ENCODE measurements around the gene RUFY3. TPM values are rescaled to one million over a fixed set of nuclear protein-coding genes. Genes with fewer than 3 reads are reported as not detected.

The RUFY3 gene
- total RNA-seq, 1 donor from 2014 or later: 22.9 TPM

GRCh38 chr4:70788733-70789132, 67.0 kb downstream of the RUFY3 start:
- no peak for TF ChIP-seq CTCF (conservative IDR thresholded peaks at IDR 0.05; ENCODE audit: low read depth, low read length)
- H3K4me3 ChIP-seq (ENCODE audit: low read depth, low read length): no peak overlapping the region
- DNase-seq (ENCODE audit: low read depth): no peak

DNA sequence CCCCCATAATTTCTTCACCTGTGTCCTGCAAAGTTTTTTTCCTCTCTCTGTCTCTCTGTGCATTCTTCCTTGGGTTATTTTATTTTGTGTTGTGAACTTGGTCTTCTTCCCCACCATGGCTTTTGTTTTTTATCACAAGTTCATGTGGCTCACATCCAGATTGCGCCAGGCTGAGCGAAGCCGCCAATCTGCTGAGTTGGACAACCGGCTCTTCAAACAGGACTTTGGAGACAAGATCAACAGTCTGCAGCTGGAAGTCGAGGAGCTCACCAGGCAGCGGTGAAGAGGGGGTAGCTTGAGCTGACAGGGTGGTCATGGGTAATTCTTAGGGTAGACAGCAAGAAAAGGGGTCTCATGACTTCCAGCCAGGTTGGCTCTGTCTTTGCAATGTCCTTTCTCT, 71.9 kb downstream of the RUFY3 start:
- no peak for TF ChIP-seq CTCF (conservative IDR thresholded peaks at IDR 0.05; ENCODE audit: low read depth, low read length)
- DNase-seq (ENCODE audit: low read depth): no peak
- no peak overlapping the region for H3K4me3 ChIP-seq (ENCODE audit: low read depth, low read length)

- H3K4me3 ChIP-seq (ENCODE audit: low read depth, low read length): no peak overlapping the region
- DNase-seq (ENCODE audit: low read depth): no peak
- no peak for TF ChIP-seq CTCF (conservative IDR thresholded peaks at IDR 0.05; ENCODE audit: low read depth, low read length)
Observed at GRCh38 chr4:70801265-70801809, 79.6 kb downstream of the RUFY3 start.

DNA sequence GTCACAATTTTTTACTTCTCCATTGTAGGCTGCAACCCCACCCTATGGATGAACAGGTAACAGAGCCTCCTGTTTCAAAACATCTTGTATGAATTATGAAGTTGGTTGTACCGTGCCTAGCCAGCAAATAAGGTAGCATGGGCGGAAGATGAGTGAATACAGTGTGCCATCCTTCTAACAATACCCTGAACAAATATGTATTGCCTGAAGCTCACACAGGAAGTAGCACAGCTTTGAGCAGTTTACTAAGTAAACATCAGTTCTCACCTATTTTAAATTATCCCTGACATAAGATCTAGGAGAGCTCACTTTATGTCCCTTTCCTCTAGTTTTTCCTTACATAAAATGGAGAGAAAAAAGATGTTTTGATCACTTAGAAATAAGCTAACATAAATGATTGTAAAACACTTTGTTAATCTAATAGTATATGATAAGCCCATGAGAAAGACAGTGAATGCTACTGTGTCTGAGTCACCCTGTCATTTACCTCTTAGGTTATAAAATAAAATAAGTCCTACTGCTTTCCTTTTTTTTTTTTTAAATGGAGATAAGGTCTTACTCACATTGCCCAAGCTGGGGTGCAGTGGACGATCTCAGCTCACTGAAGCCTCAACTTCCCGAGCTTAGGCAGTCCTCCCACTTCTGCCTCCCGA, 81.3 kb downstream of the RUFY3 start:
- TF ChIP-seq CTCF (conservative IDR thresholded peaks at IDR 0.05; ENCODE audit: low read depth, low read length): no peak
- DNase-seq (ENCODE audit: low read depth): no peak
- no peak overlapping the region for H3K4me3 ChIP-seq (ENCODE audit: low read depth, low read length)

- H3K4me3 ChIP-seq (ENCODE audit: low read depth, low read length): no peak overlapping the region
- no peak for TF ChIP-seq CTCF (conservative IDR thresholded peaks at IDR 0.05; ENCODE audit: low read depth, low read length)
- no peak for DNase-seq (ENCODE audit: low read depth)
Observed at GRCh38 chr4:70808151-70808550, 86.4 kb downstream of the RUFY3 start.

DNA sequence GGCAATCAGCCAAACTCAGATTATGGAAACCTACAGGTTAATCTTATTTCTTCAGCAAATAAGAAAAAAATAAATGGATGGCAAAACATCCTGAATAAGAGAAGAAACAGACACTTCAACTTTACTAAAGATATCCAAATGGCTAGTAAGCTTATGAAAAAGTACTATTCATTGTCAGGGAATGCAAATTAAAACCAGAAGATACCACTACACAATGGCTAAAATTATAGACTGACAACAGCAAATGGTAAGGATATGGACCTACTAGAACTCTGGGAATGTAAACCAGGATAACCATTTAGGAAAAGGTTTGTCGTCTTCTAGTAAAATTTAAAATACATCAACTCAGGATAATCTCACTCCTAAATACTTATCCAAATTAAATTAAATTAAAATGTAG, 93.6 kb downstream of the RUFY3 start:
- no peak overlapping the region for H3K4me3 ChIP-seq (ENCODE audit: low read depth, low read length)
- TF ChIP-seq CTCF (conservative IDR thresholded peaks at IDR 0.05; ENCODE audit: low read depth, low read length): no peak
- DNase-seq (ENCODE audit: low read depth): no peak

GRCh38 chr4:70816894-70817293, 95.1 kb downstream of the RUFY3 start:
- H3K4me3 ChIP-seq (ENCODE audit: low read depth, low read length): no peak overlapping the region
- TF ChIP-seq CTCF (conservative IDR thresholded peaks at IDR 0.05; ENCODE audit: low read depth, low read length): no peak
- no peak for DNase-seq (ENCODE audit: low read depth)

Measured in epithelial cell of proximal tubule (primary cell).